Smooth muscle cell of bladder (primary cell): ENCODE results near the gene PABPC4L. TPM values are rescaled to one million over a fixed set of nuclear protein-coding genes. Genes with fewer than 3 reads are reported as not detected.

ENCODE experiments used
- total RNA-seq: library from RNA; depleted of rRNA; stranded (reverse); fragments of >200 nt; gene quantifications from 2 replicates; pipeline ENCODE4 v1.2.3, GENCODE V29; 2014

The PABPC4L gene
- total RNA-seq, result 0.14 and 1.5 TPM in 2 replicates

GRCh38 chr4:134201216-134202161 lies at the start of gene PABPC4L:
TSS of gene PABPC4L (minus strand) at chr4:134201789. CDS start at chr4:134201019, 770 bp downstream.

